Panc1 (cell line): ENCODE results near the gene GJA3. TPM values are rescaled to one million over a fixed set of nuclear protein-coding genes. Genes with fewer than 3 reads are reported as not detected.

ENCODE experiments used
- ATAC-seq: fragments of 200-7000 bp; cut with Tn5 transposase; 2 replicates; pipeline ENCODE4 v1.9.1; 2020; ENCODE audit warnings: mild to moderate bottlenecking, moderate library complexity
- BruUV-seq: library from RNA; stranded (reverse); fragments of 400-500 nt; replicated peaks from 2 replicates; lab custom pipeline; 2021; lab: Mats Ljungman, UMichigan
- CTCF ChIA-PET: fragments of 300-600 bp; sonication (Branson Sonifier 250); formaldehyde crosslinking; loops from one replicate; lab custom pipeline; 2022; ENCODE audit warnings: antibody characterized with exemption; lab: Charles Lee
- POLR2A ChIA-PET: fragments of 300-600 bp; sonication (Branson Sonifier 250); formaldehyde crosslinking; loops from one replicate; lab custom pipeline; 2022; ENCODE audit warnings: antibody characterized with exemption; lab: Charles Lee
- DNase-seq: peaks from one replicate; pipeline ENCODE4 v3.0.0-alpha.2; 2010; ENCODE audit warnings: low read depth, low spot score
- H3K27ac ChIP-seq: 2 replicates; pipeline ENCODE4 v1.5.1; 2011; ENCODE audit warnings: mild to moderate bottlenecking, low read length, inconsistent platforms
- H3K27me3 ChIP-seq: fragments of 200-500 bp; sonication (Bioruptor generic); 2 replicates; pipeline ENCODE4 v1.6.0; 2014; ENCODE audit warnings: low read length, inconsistent platforms; ENCODE audit not compliant: control insufficient read depth, insufficient read depth
- H3K36me3 ChIP-seq: fragments of 200-500 bp; sonication (Bioruptor generic); 2 replicates; pipeline ENCODE4 v1.5.1; 2014; ENCODE audit warnings: inconsistent platforms, mild to moderate bottlenecking, low read length, moderate library complexity; ENCODE audit not compliant: control insufficient read depth, insufficient read depth
- H3K4me1 ChIP-seq: 2 replicates; pipeline ENCODE4 v1.5.1; 2011; ENCODE audit warnings: inconsistent platforms, mild to moderate bottlenecking, low read length, moderate library complexity; ENCODE audit not compliant: control insufficient read depth, insufficient read depth
- H3K4me3 ChIP-seq, 2 experiments: 2 replicates each; pipeline ENCODE4 v1.5.1; 2011 to 2012; ENCODE audit warnings: low read depth in 2 of 2, low read length in 2 of 2, mild to moderate bottlenecking in 2 of 2, inconsistent platforms in 1 of 2, moderate library complexity in 1 of 2
- H3K9me3 ChIP-seq: fragments of 200-500 bp; sonication (Bioruptor generic); 2 replicates; pipeline ENCODE4 v1.5.1; 2014; ENCODE audit warnings: low read depth, mild to moderate bottlenecking, inconsistent platforms, low read length, moderate library complexity; ENCODE audit not compliant: control insufficient read depth, insufficient read depth
- POLR2AphosphoS5 ChIP-seq: IDR thresholded peaks from 2 replicates; pipeline ENCODE4 v1.6.1; 2012; ENCODE audit warnings: mild to moderate bottlenecking, low read depth, low read length, moderate library complexity
- REST ChIP-seq, 2 experiments: IDR thresholded peaks; 2 replicates each; pipeline ENCODE4 v1.6.1; 2011 to 2012; ENCODE audit warnings: low read depth in 2 of 2, control low read depth in 1 of 2, low read length in 1 of 2, mild to moderate bottlenecking in 1 of 2, moderate library complexity in 1 of 2; ENCODE audit not compliant: insufficient read depth in 1 of 2
- SIN3A ChIP-seq: IDR thresholded peaks from 2 replicates; pipeline ENCODE4 v1.6.1; 2012; ENCODE audit warnings: low read depth, mild to moderate bottlenecking, low read length, moderate library complexity, borderline replicate concordance; ENCODE audit not compliant: insufficient read depth
- TCF7L2 ChIP-seq: IDR thresholded peaks from 2 replicates; pipeline ENCODE4 v1.6.1; 2011; ENCODE audit warnings: mild to moderate bottlenecking, low read depth, low read length, inconsistent platforms
- in situ Hi-C: cut with HindIII; loops from 2 replicates; pipeline ENCODE4 v1.10.0; 2016; ENCODE audit warnings: low sequenced_read_pairs, low pct_unique_long_range_greater_than_20kb
- intact Hi-C: fragments of 100-400 bp; cut with micrococcal nuclease; formaldehyde crosslinking; loops from one replicate; pipeline ENCODE4 v1.10.0; 2022; ENCODE audit not compliant: unreplicated experiment
- total RNA-seq: library from RNA; stranded (reverse); gene quantifications from one replicate; pipeline ENCODE4 v1.2.1, GENCODE V29; 2021; ENCODE audit not compliant: unreplicated experiment
- TF ChIP-seq, protein P1 (sequence below): fragments of 450-650 bp; IDR thresholded peaks from 2 replicates; pipeline ENCODE4 v1.5.1; 2017; ENCODE audit warnings: mild to moderate bottlenecking

GJA3 gene
- total RNA-seq, 1 experiment from 2014 or later: 11.6 TPM

GRCh38 chr13:20151016-20151415, 9.8 kb downstream of the GJA3 start:
- CTCF ChIA-PET: no interaction called here
- DNase-seq (no peak), ATAC-seq (no peak)
- no peaks in the 10 kb centered on the region for H3K36me3 ChIP-seq
- no peaks in the 10 kb centered on the region for H3K9me3 ChIP-seq
- no peaks in the 10 kb centered on the region for H3K4me1 ChIP-seq
- H3K4me3 ChIP-seq: no peak overlapping the region
- BruUV-seq: no TSS peak
- no peaks in the 10 kb centered on the region for H3K27me3 ChIP-seq
- POLR2A ChIA-PET: no interaction called here
- intact Hi-C loops (no loop called here), in situ Hi-C loops (no loop called here)
- TF ChIP-seq, protein P1, sequence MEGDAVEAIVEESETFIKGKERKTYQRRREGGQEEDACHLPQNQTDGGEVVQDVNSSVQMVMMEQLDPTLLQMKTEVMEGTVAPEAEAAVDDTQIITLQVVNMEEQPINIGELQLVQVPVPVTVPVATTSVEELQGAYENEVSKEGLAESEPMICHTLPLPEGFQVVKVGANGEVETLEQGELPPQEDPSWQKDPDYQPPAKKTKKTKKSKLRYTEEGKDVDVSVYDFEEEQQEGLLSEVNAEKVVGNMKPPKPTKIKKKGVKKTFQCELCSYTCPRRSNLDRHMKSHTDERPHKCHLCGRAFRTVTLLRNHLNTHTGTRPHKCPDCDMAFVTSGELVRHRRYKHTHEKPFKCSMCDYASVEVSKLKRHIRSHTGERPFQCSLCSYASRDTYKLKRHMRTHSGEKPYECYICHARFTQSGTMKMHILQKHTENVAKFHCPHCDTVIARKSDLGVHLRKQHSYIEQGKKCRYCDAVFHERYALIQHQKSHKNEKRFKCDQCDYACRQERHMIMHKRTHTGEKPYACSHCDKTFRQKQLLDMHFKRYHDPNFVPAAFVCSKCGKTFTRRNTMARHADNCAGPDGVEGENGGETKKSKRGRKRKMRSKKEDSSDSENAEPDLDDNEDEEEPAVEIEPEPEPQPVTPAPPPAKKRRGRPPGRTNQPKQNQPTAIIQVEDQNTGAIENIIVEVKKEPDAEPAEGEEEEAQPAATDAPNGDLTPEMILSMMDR: no peak
- TF ChIP-seq TCF7L2 (no peak), SIN3A (no peak), POLR2AphosphoS5 (no peak), REST (IDR thresholded peaks at IDR 0.05; ENCODE audit: insufficient read depth in 1 of 2, low read depth in 2 of 2, low read length in 1 of 2) (no peak)
- no peak overlapping the region for H3K27ac ChIP-seq

GRCh38 chr13:20150561-20150960, 10.3 kb downstream of the GJA3 start:
- intact Hi-C loops: no loop called here
- BruUV-seq: no TSS peak
- no peak for TF ChIP-seq TCF7L2
- no peak for TF ChIP-seq REST (IDR thresholded peaks at IDR 0.05; ENCODE audit: insufficient read depth in 1 of 2, low read depth in 2 of 2, low read length in 1 of 2)
- no peak for TF ChIP-seq SIN3A
- TF ChIP-seq, protein P1: no peak
- no peak for TF ChIP-seq POLR2AphosphoS5
- in situ Hi-C loops: no loop called here
- ChIA-PET POLR2A (no interaction called here), CTCF (no interaction called here)
- Histone ChIP-seq H3K27me3 (no peaks in the 10 kb centered on the region), H3K27ac (no peak overlapping the region), H3K4me1 (no peaks in the 10 kb centered on the region), H3K4me3 (no peak overlapping the region), H3K36me3 (no peaks in the 10 kb centered on the region), H3K9me3 (no peaks in the 10 kb centered on the region)
- ATAC-seq (no peak), DNase-seq (no peak)
